Right atrium auricular region (tissue), 2 donors: ENCODE data around the gene AHCY. TPM values are rescaled to one million over a fixed set of nuclear protein-coding genes. Genes with fewer than 3 reads are reported as not detected.

Experiments
- DNase-seq: peaks from one replicate; pipeline ENCODE4 v3.0.0-alpha.2; 2019; ENCODE audit warnings: low spot score
- H3K27ac ChIP-seq, 2 donors: fragments of 200-600 bp; sonication (generic); 1 replicate in 1 of 2; 2 replicates in 1 of 2; pipeline ENCODE4 v1.5.1; 2016 to 2019
- H3K27me3 ChIP-seq, 2 donors: fragments of 200-600 bp; sonication (generic); one replicate each; pipeline versions ENCODE4 v1.5.1 to v1.6.0; 2017 to 2019
- H3K36me3 ChIP-seq: fragments of 200-600 bp; sonication (generic); one replicate; pipeline ENCODE4 v1.5.1; 2016
- H3K4me1 ChIP-seq, 2 donors: fragments of 200-600 bp; sonication (generic); one replicate each; pipeline versions ENCODE4 v1.5.1 to v1.6.0; 2017 to 2019
- H3K4me3 ChIP-seq, 2 donors: fragments of 200-600 bp; sonication (generic); 1 replicate in 1 of 2; 2 replicates in 1 of 2; pipeline ENCODE4 v1.5.1; 2017 to 2019; ENCODE audit warnings: mild to moderate bottlenecking in 1 of 2, moderate library complexity in 1 of 2
- H3K9me3 ChIP-seq, 2 donors: fragments of 200-600 bp; sonication (generic); one replicate each; pipeline ENCODE4 v1.5.1; 2019
- CTCF ChIP-seq, 2 donors: fragments of 200-600 bp; sonication (generic); IDR thresholded peaks; one replicate each; pipeline ENCODE4 v1.5.1; 2019; ENCODE audit warnings: antibody characterized with exemption in 2 of 2
- total RNA-seq, 2 donors: library from RNA; depleted of rRNA; stranded (reverse); fragments of >200 nt; gene quantifications; one replicate each; pipeline ENCODE4 v1.1.0, GENCODE V29; 2016

Gene AHCY
- total RNA-seq, 2 donors from 2014 or later: 51.9 to 59.7 TPM

- no peak overlapping the region for H3K27ac ChIP-seq
- no peak for DNase-seq
- peaks cover 0 to 14% of the 10 kb centered on the region in 2 donors for H3K4me1 ChIP-seq
- H3K27me3 ChIP-seq: no peaks in the 10 kb centered on the region
- no peak overlapping the region for H3K4me3 ChIP-seq
- peaks cover 10% of the 10 kb centered on the region for H3K36me3 ChIP-seq
- H3K9me3 ChIP-seq: no peaks in the 10 kb centered on the region
- TF ChIP-seq CTCF (IDR thresholded peaks at IDR 0.05): no peak
Observed at GRCh38 chr20:34274694-34275093, 28.5 kb downstream of the AHCY start.

DNA sequence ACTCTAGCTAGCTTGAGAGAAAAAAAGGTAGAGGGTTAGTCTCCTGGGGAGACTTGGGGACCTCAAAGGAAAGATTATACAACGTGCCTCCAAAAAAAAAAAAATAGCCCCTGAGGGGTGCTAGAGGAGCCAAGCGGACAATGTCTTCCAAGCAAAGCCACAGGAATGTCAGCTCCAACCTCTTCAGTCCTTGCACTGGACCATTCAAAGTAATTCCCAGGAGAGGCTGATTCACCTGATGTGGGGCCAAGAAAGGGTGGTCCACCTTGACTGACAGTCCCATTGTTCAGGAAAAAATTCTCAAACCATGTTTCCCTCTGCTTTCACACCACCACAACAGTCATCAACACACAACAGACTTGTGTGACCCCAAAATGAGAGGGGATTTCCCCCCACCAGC is 31.2 kb downstream of the AHCY start:
- H3K4me3 ChIP-seq: no peak overlapping the region
- peaks cover 5% of the 10 kb centered on the region for H3K36me3 ChIP-seq
- no peaks in the 10 kb centered on the region for H3K27me3 ChIP-seq
- H3K27ac ChIP-seq: peak overlapping the region in 1 of 2 donors; percentile 16
- no peak for DNase-seq
- TF ChIP-seq CTCF (IDR thresholded peaks at IDR 0.05): no peak
- no peaks in the 10 kb centered on the region for H3K9me3 ChIP-seq
- H3K4me1 ChIP-seq: peaks cover 0 to 24% of the 10 kb centered on the region in 2 donors

DNA sequence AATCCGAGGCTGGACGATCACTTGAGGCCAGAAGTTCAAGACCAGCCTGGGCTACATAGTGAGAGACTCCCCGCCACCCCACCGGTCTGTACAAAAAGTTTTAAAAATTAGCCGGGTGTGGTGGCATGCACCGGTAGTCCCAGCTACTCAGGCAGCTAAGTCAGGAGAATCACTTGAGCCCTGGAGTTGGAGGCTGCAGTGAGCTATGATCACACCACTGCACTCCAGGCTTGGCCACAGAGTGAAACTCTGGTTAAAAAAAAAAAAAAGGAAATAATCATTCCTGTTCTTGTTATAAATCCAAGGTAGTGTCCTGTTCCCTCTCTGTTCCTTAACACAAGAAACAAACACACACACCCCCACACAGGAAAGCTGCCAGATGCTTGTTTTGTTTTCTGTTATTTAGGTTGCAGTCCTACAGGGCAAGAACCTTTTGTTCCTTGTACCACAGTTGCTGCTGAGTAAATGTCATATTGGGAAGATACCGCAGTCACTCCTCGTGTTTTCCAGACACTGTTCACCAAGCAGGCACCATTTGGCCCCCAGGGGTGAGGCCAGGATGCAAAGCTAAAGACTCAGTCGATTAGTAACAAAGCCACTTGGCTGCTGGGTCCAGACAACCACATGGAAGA is 33.0 kb downstream of the AHCY start:
- Histone ChIP-seq H3K4me1 (peaks cover 0 to 24% of the 10 kb centered on the region in 2 donors), H3K4me3 (no peak overlapping the region), H3K27ac (peak overlapping the region; percentile 27 to 49), H3K9me3 (no peaks in the 10 kb centered on the region), H3K36me3 (peaks cover 5% of the 10 kb centered on the region), H3K27me3 (no peaks in the 10 kb centered on the region)
- no peak for DNase-seq
- no peak for TF ChIP-seq CTCF (IDR thresholded peaks at IDR 0.05)

GRCh38 chr20:34268851-34269636 is 34.1 kb downstream of the AHCY start:
- TF ChIP-seq CTCF (IDR thresholded peaks at IDR 0.05): peak in 1 of 2 donors; percentile 24
- Histone ChIP-seq H3K9me3 (no peaks in the 10 kb centered on the region), H3K36me3 (no peaks in the 10 kb centered on the region), H3K27me3 (no peaks in the 10 kb centered on the region), H3K4me3 (peak overlapping the region; percentile 23 to 46), H3K4me1 (peaks cover 0 to 24% of the 10 kb centered on the region in 2 donors), H3K27ac (peak overlapping the region in 1 of 2 donors; percentile 49)
- no peak for DNase-seq

- no peak overlapping the region for H3K27ac ChIP-seq
- no peaks in the 10 kb centered on the region for H3K9me3 ChIP-seq
- peaks cover 0 to 24% of the 10 kb centered on the region in 2 donors for H3K4me1 ChIP-seq
- DNase-seq: no peak
- no peaks in the 10 kb centered on the region for H3K27me3 ChIP-seq
- H3K4me3 ChIP-seq: no peak overlapping the region
- TF ChIP-seq CTCF (IDR thresholded peaks at IDR 0.05): no peak
- no peaks in the 10 kb centered on the region for H3K36me3 ChIP-seq
Observed at GRCh38 chr20:34268145-34268544, 35.0 kb downstream of the AHCY start.
